GM12878 (cell line): ENCODE data around the gene ADAMTS13. TPM values are rescaled to one million over a fixed set of nuclear protein-coding genes. Genes with fewer than 3 reads are reported as not detected.

Experiments
- ATAC-seq: fragments of 200-7000 bp; cut with Tn5 transposase; 3 replicates; pipeline ENCODE4 v1.9.1; 2020; ENCODE audit warnings: mild to moderate bottlenecking, moderate library complexity
- BruUV-seq: library from RNA; stranded (reverse); fragments of 400-500 nt; replicated peaks from 2 replicates; lab custom pipeline; 2021; lab: Mats Ljungman, UMichigan
- CTCF ChIA-PET: fragments of 300-600 bp; sonication (Branson Sonifier 250); formaldehyde crosslinking; extraction: SDS; loops from one replicate; lab custom pipeline; 2021; ENCODE audit warnings: inconsistent platforms; lab: Yijun Ruan, JAX
- POLR2A ChIA-PET: fragments of 350-600 bp; formaldehyde crosslinking; extraction: SDS; loops from one replicate; lab custom pipeline; 2021; ENCODE audit warnings: inconsistent platforms; lab: Charles Lee
- RAD21 ChIA-PET: fragments of 300-600 bp; sonication (Branson Sonifier 250); formaldehyde crosslinking; loops from one replicate; lab custom pipeline; 2023; ENCODE audit warnings: antibody characterized with exemption; ENCODE audit not compliant: unreplicated experiment; lab: Charles Lee
- SMC1A ChIA-PET: fragments of 300-600 bp; sonication (Branson Sonifier 250); formaldehyde crosslinking; loops from one replicate; lab custom pipeline; 2023; ENCODE audit not compliant: unreplicated experiment, uncharacterized antibody; lab: Charles Lee
- DNase-seq: peaks from one replicate; pipeline ENCODE4 v3.0.0-alpha.2; 2011; ENCODE audit warnings: low read depth, low spot score
- FAIRE-seq: peaks from 3 replicates; lab custom pipeline; 2011; peaks lifted over from hg19 to GRCh38; lab: Jason Lieb, UNC
- H2AFZ ChIP-seq: 2 replicates; pipeline ENCODE4 v1.6.0; 2011; ENCODE audit warnings: low read depth, low read length, control low read depth; ENCODE audit not compliant: control insufficient read depth
- H3K27ac ChIP-seq: 2 replicates; pipeline ENCODE4 v1.5.1; 2011; ENCODE audit warnings: control low read depth; ENCODE audit not compliant: control insufficient read depth, insufficient read depth
- H3K27me3 ChIP-seq, 2 experiments: replicated peaks in 1 of 2; 2 replicates each; pipeline versions ENCODE4 v1.6.0 to v1.6.1; 2011; ENCODE audit warnings: low read length in 1 of 2; ENCODE audit not compliant: control insufficient read depth in 2 of 2, insufficient read depth in 2 of 2
- H3K36me3 ChIP-seq, 2 experiments: 2 replicates each; pipeline ENCODE4 v1.5.1; 2011; ENCODE audit warnings: low read length in 1 of 2; ENCODE audit not compliant: control insufficient read depth in 2 of 2, insufficient read depth in 2 of 2
- H3K4me1 ChIP-seq: 2 replicates; pipeline ENCODE4 v1.6.1; 2011; ENCODE audit warnings: mild to moderate bottlenecking, low read length, moderate library complexity, mixed read lengths; ENCODE audit not compliant: control insufficient read depth, insufficient read depth
- H3K4me2 ChIP-seq: 2 replicates; pipeline ENCODE4 v1.6.0; 2011; ENCODE audit warnings: control low read depth; ENCODE audit not compliant: control insufficient read depth, insufficient read depth
- H3K4me3 ChIP-seq: fragments of 200-600 bp; sonication (generic); 2 replicates; pipeline ENCODE4 v1.5.1; 2016
- H3K79me2 ChIP-seq: 2 replicates; pipeline ENCODE4 v1.6.0; 2011; ENCODE audit warnings: low read length; ENCODE audit not compliant: control insufficient read depth, insufficient read depth
- H3K9ac ChIP-seq: 2 replicates; pipeline ENCODE4 v1.8.0; 2011; ENCODE audit warnings: low read length, control low read depth, mixed read lengths; ENCODE audit not compliant: control insufficient read depth, insufficient read depth
- H3K9me3 ChIP-seq: replicated peaks from 3 replicates; pipeline ENCODE4 v1.5.1; 2011; ENCODE audit warnings: mild to moderate bottlenecking, low read length; ENCODE audit not compliant: control insufficient read depth, insufficient read depth
- H4K20me1 ChIP-seq: 2 replicates; pipeline ENCODE4 v1.6.0; 2011; ENCODE audit not compliant: control insufficient read depth, insufficient read depth
- CBX3 ChIP-seq: fragments of 200-600 bp; sonication (generic); IDR thresholded peaks from 2 replicates; pipeline ENCODE4 v1.6.1; 2016; ENCODE audit warnings: low read depth, borderline replicate concordance
- DPF2 ChIP-seq: fragments of 450-650 bp; IDR thresholded peaks from 2 replicates; pipeline ENCODE4 v1.6.1; 2017; ENCODE audit warnings: mild to moderate bottlenecking
- ETV6 ChIP-seq, 2 experiments: fragments of 450-650 bp in 1 of 2; IDR thresholded peaks in 1 of 2; conservative IDR thresholded peaks in 1 of 2; 2 replicates each; pipeline ENCODE4 v1.6.1; 2014; ENCODE audit warnings: antibody characterized with exemption in 1 of 2, borderline replicate concordance in 1 of 2, low read depth in 1 of 2, mild to moderate bottlenecking in 1 of 2, moderate library complexity in 1 of 2
- FOS ChIP-seq: IDR thresholded peaks from 3 replicates; pipeline ENCODE4 v1.6.1; 2011; ENCODE audit warnings: borderline replicate concordance; ENCODE audit not compliant: insufficient read length; ENCODE audit errors: extremely low read depth
- JUND ChIP-seq: IDR thresholded peaks from 2 replicates; pipeline ENCODE4 v1.6.1; 2012; ENCODE audit warnings: low read depth, mild to moderate bottlenecking, low read length, improper control_type of control experiment, moderate library complexity
- NFYA ChIP-seq: IDR thresholded peaks from 2 replicates; pipeline ENCODE4 v1.6.1; 2011; ENCODE audit warnings: low read depth, mild to moderate bottlenecking, low read length, improper control_type of control experiment, borderline replicate concordance
- RB1 ChIP-seq: fragments of 450-650 bp; formaldehyde crosslinking; IDR thresholded peaks from 2 replicates; pipeline ENCODE4 v1.6.1; 2017; ENCODE audit warnings: mild to moderate bottlenecking, borderline replicate concordance
- RELA ChIP-seq: fragments of 450-650 bp; IDR thresholded peaks from 2 replicates; pipeline ENCODE4 v1.8.0; 2014; ENCODE audit warnings: borderline replicate concordance; ENCODE audit not compliant: partially characterized antibody
- SUPT20H ChIP-seq: IDR thresholded peaks from 2 replicates; pipeline ENCODE4 v1.6.1; 2011; ENCODE audit warnings: low read depth, mild to moderate bottlenecking, low read length, moderate library complexity, borderline replicate concordance; ENCODE audit not compliant: control insufficient read depth
- WGBS: methylation state at CpG from one replicate; pipeline ENCODE4 v1.1.6; 2016; ENCODE audit warnings: low lambda C conversion rate; ENCODE audit not compliant: insufficient replicate concordance, insufficient coverage; ENCODE audit errors: missing lambda C conversion rate; 5-methylcytosine and 5-hydroxymethylcytosine counted together
- in situ Hi-C: fragments of 300-500 bp; cut with MboI; formaldehyde crosslinking; loops from 9 replicates; pipeline ENCODE4 v1.14.3; 2018; ENCODE audit warnings: mixed read lengths
- intact Hi-C: fragments of 100-400 bp; cut with micrococcal nuclease; formaldehyde crosslinking; loops from one replicate; pipeline ENCODE4 v1.14.2; 2022; ENCODE audit not compliant: unreplicated experiment
- polyA plus RNA-seq, 11 experiments: library from polyadenylated mRNA; depleted of rRNA in 4 of 11; unstranded in 6 of 11; stranded (reverse) in 5 of 11; fragments of >200 nt; fragmentation: Nextera tagmentation in 4 of 11; fragmentation: Illumina TruSeq in 1 of 11; extraction: Ambion mirVana in 4 of 11; extraction: Trizol in 1 of 11; gene quantifications; 1 replicate in 1 of 11; 2 replicates in 10 of 11; pipeline versions ENCODE4 v1.2.1 to v1.2.3, GENCODE V29; 2011 to 2016; ENCODE audit warnings: inconsistent platforms in 2 of 11, missing spikeins in 2 of 11, low read depth in 1 of 11
- total RNA-seq, 4 experiments: library from RNA; depleted of rRNA in 3 of 4; stranded (reverse); fragments of >200 nt in 3 of 4; fragmentation: Illumina TruSeq in 1 of 4; extraction: Trizol in 1 of 4; gene quantifications; 2 replicates each; pipeline versions ENCODE4 v1.2.1 to v1.2.3, GENCODE V29; 2013 to 2021
- TF ChIP-seq, protein P1 (sequence below): fragments of 450-650 bp; IDR thresholded peaks from 2 replicates; pipeline ENCODE4 v1.6.1; 2017; ENCODE audit warnings: mild to moderate bottlenecking, moderate library complexity

ADAMTS13 gene
- total and polyA plus RNA-seq, 10 of the 15 experiments (the other 5 are each of a cell fraction or from before 2014, with no cell fraction given), result 0.08 to 2.4 (median 0.28) TPM

DNA sequence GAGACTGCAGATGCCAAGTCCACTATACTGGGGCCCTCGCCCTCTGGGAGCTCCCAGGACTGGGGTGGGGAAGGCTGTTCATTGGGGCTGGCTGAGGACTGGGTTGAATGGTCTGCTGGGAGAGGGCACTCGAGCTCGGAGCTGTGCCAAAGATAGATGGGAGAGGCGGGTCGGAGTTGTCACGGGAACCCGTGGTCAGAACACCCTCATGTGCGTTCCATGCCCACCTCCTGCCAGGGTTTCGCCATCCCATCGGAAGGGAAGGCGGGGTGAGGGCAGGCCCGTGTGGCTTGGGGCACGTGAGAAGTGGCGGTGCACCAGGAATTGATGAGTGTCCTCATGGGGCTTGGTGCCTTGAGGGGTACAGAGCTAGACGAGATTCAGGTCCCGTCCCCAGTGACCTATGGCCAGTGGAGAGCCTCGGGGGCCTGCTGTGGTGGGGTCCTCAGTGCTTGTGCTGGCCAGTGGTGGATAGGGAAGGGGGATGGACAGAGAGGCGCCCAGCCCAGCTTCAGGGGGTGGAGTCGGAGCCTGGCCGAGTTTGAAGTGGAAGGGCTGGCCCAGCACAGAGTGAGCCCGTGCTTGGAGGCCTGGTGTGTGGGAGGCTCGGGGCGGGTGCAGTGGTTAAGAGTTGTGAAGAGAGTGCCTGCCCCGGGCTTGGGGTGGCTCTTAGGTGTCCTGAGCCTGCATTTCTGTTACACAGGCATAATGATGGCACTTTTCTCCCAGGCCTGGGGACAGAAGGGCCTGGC is 41.9 kb downstream of the ADAMTS13 start:
- ChIA-PET SMC1A (no interaction called here), CTCF (no interaction called here), RAD21 (no interaction called here), POLR2A (no interaction called here)
- Histone ChIP-seq H3K27me3 (no peaks in the 10 kb centered on the region; a peak in 1 of 4 replicates), H3K9me3 (no peaks in the 10 kb centered on the region), H2AFZ (no peak overlapping the region), H3K4me3 (no peak overlapping the region), H3K9ac (no peak overlapping the region), H3K27ac (no peak overlapping the region), H3K4me1 (peaks cover 9% of the 10 kb centered on the region), H3K79me2 (no peaks in the 10 kb centered on the region), H3K4me2 (no peak overlapping the region), H3K36me3 (no peaks in the 10 kb centered on the region), H4K20me1 (no peaks in the 10 kb centered on the region)
- WGBS, result 49% methylated on average over 24 of the region's 24 CpGs
- DNase-seq (no peak), FAIRE-seq (no peak), ATAC-seq (no peak)
- intact Hi-C loops, result no loop called here
- in situ Hi-C loops, result no loop called here
- no peak for TF ChIP-seq SUPT20H
- BruUV-seq, result no TSS peak

DNA sequence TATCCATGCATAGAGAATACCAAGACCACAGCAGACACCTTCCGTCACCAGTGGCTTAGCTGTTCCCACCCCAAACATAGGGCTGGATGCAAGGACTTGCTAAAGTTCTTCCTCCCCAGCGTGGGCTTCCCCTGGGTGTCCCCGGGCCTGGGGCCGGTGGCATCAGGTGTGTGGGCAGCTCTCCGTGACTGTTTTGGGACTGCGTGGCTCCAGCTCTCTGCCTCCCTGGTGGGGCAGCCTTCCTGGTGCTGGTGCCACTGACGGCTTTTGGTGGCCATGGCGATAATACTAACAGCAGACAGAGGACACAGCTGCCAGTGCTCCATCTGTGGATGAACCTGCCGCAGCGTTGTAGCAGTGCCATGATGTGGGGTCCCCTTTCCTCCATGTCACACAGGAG is 42.5 kb downstream of the ADAMTS13 start:
- 20% methylated on average over 10 of the region's 10 CpGs for WGBS
- CTCF ChIA-PET, result no interaction called here

More for the DNA sequence above, 42.5 kb downstream of the ADAMTS13 start:
- intact Hi-C loops (no loop called here), in situ Hi-C loops (no loop called here)
- Histone ChIP-seq H3K4me3 (no peak overlapping the region), H3K27me3 (no peaks in the 10 kb centered on the region; a peak in 1 of 4 replicates), H2AFZ (no peak overlapping the region), H3K79me2 (no peaks in the 10 kb centered on the region), H3K27ac (no peak overlapping the region), H3K9ac (no peak overlapping the region), H3K4me1 (peaks cover 9% of the 10 kb centered on the region), H3K4me2 (no peak overlapping the region), H3K9me3 (no peaks in the 10 kb centered on the region), H3K36me3 (no peaks in the 10 kb centered on the region), H4K20me1 (no peaks in the 10 kb centered on the region)
- BruUV-seq, result no TSS peak
- no peak for DNase-seq
- ChIA-PET SMC1A (no interaction called here), RAD21 (no interaction called here), POLR2A (no interaction called here)
- TF ChIP-seq ETV6 (conservative IDR thresholded peaks at IDR 0.05 in 1 of 2, IDR thresholded peaks at IDR 0.05 in 1 of 2; ENCODE audit: borderline replicate concordance in 1 of 2, low read depth in 1 of 2), result no peak
- no peak for TF ChIP-seq DPF2
- TF ChIP-seq, protein P1, sequence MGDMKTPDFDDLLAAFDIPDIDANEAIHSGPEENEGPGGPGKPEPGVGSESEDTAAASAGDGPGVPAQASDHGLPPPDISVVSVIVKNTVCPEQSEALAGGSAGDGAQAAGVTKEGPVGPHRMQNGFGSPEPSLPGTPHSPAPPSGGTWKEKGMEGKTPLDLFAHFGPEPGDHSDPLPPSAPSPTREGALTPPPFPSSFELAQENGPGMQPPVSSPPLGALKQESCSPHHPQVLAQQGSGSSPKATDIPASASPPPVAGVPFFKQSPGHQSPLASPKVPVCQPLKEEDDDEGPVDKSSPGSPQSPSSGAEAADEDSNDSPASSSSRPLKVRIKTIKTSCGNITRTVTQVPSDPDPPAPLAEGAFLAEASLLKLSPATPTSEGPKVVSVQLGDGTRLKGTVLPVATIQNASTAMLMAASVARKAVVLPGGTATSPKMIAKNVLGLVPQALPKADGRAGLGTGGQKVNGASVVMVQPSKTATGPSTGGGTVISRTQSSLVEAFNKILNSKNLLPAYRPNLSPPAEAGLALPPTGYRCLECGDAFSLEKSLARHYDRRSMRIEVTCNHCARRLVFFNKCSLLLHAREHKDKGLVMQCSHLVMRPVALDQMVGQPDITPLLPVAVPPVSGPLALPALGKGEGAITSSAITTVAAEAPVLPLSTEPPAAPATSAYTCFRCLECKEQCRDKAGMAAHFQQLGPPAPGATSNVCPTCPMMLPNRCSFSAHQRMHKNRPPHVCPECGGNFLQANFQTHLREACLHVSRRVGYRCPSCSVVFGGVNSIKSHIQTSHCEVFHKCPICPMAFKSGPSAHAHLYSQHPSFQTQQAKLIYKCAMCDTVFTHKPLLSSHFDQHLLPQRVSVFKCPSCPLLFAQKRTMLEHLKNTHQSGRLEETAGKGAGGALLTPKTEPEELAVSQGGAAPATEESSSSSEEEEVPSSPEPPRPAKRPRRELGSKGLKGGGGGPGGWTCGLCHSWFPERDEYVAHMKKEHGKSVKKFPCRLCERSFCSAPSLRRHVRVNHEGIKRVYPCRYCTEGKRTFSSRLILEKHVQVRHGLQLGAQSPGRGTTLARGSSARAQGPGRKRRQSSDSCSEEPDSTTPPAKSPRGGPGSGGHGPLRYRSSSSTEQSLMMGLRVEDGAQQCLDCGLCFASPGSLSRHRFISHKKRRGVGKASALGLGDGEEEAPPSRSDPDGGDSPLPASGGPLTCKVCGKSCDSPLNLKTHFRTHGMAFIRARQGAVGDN, result no peak
- no peak for TF ChIP-seq NFYA
- TF ChIP-seq CBX3, result no peak
- TF ChIP-seq RELA, result no peak
- no peak for TF ChIP-seq JUND
- no peak for TF ChIP-seq FOS
- no peak for TF ChIP-seq RB1
- ATAC-seq, result no peak
- FAIRE-seq, result no peak
